ENCODE results near the gene LMAN2L. TPM values are rescaled to one million over a fixed set of nuclear protein-coding genes. Genes with fewer than 3 reads are reported as not detected.

LMAN2L gene
- total and polyA plus RNA-seq, 4 donors: 6.4 to 15.1 (median 12.3) TPM

- TF ChIP-seq RAD21 (IDR thresholded peaks at IDR 0.05) (no peak), ZBTB33 (IDR thresholded peaks at IDR 0.05) (no peak), MAX (IDR thresholded peaks at IDR 0.05) (no peak), JUND (IDR thresholded peaks at IDR 0.05) (no peak), CTCF (IDR thresholded peaks at IDR 0.05; ENCODE audit: low read depth, low read length, missing input control) (no peak)
- Histone ChIP-seq H3K4me3 (ENCODE audit: low read depth in 1 of 3, low read length in 3 of 3) (no peak overlapping the region), H3K9me3 (ENCODE audit: control insufficient read depth in 4 of 4, low read length in 3 of 4) (no peaks in the 10 kb centered on the region), H3K27ac (ENCODE audit: low read depth in 1 of 2, low read length in 2 of 2) (no peak overlapping the region), H3K27me3 (ENCODE audit: control insufficient read depth in 4 of 4, insufficient read depth in 4 of 4, low read length in 3 of 4) (no peaks in the 10 kb centered on the region), H3K4me1 (ENCODE audit: control insufficient read depth in 4 of 4, insufficient read depth in 4 of 4, low read length in 3 of 4) (peaks cover 0 to 6% (median 3%) of the 10 kb centered on the region in 4 donors), H3K9ac (ENCODE audit: low read depth in 1 of 2, low read length in 2 of 2) (no peak overlapping the region), H3K36me3 (ENCODE audit: control insufficient read depth in 4 of 4, insufficient read depth in 3 of 4, low read depth in 1 of 4, low read length in 3 of 4) (no peaks in the 10 kb centered on the region)
- 89% methylated on average over 12 of the region's 12 CpGs for WGBS
- no peak for DNase-seq (ENCODE audit: low spot score)
These were observed 33.2 kb upstream of the LMAN2L start for GRCh38 chr2:96772903-96773671.

- no peak for DNase-seq (ENCODE audit: low spot score)
- no peaks in the 10 kb centered on the region for H3K9me3 ChIP-seq (ENCODE audit: control insufficient read depth in 4 of 4, low read length in 3 of 4)
- H3K27me3 ChIP-seq (ENCODE audit: control insufficient read depth in 4 of 4, insufficient read depth in 4 of 4, low read length in 3 of 4): no peaks in the 10 kb centered on the region
- H3K4me3 ChIP-seq (ENCODE audit: low read depth in 1 of 3, low read length in 3 of 3): no peak overlapping the region
- WGBS: 94% methylated on average over 20 of the region's 20 CpGs
- no peaks in the 10 kb centered on the region for H3K36me3 ChIP-seq (ENCODE audit: control insufficient read depth in 4 of 4, insufficient read depth in 3 of 4, low read depth in 1 of 4, low read length in 3 of 4)
- TF ChIP-seq EGR1 (IDR thresholded peaks at IDR 0.05; ENCODE audit: low read depth in 2 of 2): no peak
- no peak for TF ChIP-seq RAD21 (IDR thresholded peaks at IDR 0.05)
- TF ChIP-seq GABPA (IDR thresholded peaks at IDR 0.05 in 1 of 2, conservative IDR thresholded peaks at IDR 0.05 in 1 of 2): no peak
- TF ChIP-seq FOXA2 (IDR thresholded peaks at IDR 0.05): no peak
- TF ChIP-seq YY1 (IDR thresholded peaks at IDR 0.05): no peak
- TF ChIP-seq HNF4A (conservative IDR thresholded peaks at IDR 0.05): no peak
- TF ChIP-seq HNF4G (IDR thresholded peaks at IDR 0.05): no peak
- TF ChIP-seq NR2F2 (IDR thresholded peaks at IDR 0.05): no peak
- no peak for TF ChIP-seq ATF3 (IDR thresholded peaks at IDR 0.05)
- TF ChIP-seq JUND (IDR thresholded peaks at IDR 0.05): no peak
- no peak for TF ChIP-seq SP1 (IDR thresholded peaks at IDR 0.05)
- no peak for TF ChIP-seq FOXA1 (IDR thresholded peaks at IDR 0.05)
- no peak for TF ChIP-seq MAX (IDR thresholded peaks at IDR 0.05)
- TF ChIP-seq RXRA (IDR thresholded peaks at IDR 0.05): no peak
- no peak for TF ChIP-seq REST (IDR thresholded peaks at IDR 0.05)
- no peak for TF ChIP-seq CTCF (IDR thresholded peaks at IDR 0.05; ENCODE audit: low read depth, low read length, missing input control)
- no peak for TF ChIP-seq TAF1 (conservative IDR thresholded peaks at IDR 0.05)
- H3K4me1 ChIP-seq (ENCODE audit: control insufficient read depth in 4 of 4, insufficient read depth in 4 of 4, low read length in 3 of 4): peaks cover 0 to 15% (median 7%) of the 10 kb centered on the region in 4 donors
- no peak overlapping the region for H3K9ac ChIP-seq (ENCODE audit: low read depth in 1 of 2, low read length in 2 of 2)
- no peak overlapping the region for H3K27ac ChIP-seq (ENCODE audit: low read depth in 1 of 2, low read length in 2 of 2)
These were observed 32.1 kb upstream of the LMAN2L start for GRCh38 chr2:96771796-96772618.
